ENCODE measurements around the gene ADPRS. TPM values are rescaled to one million over a fixed set of nuclear protein-coding genes. Genes with fewer than 3 reads are reported as not detected.

Gene ADPRS
- total RNA-seq, 1 experiment from 2014 or later = 30.0 TPM

DNA sequence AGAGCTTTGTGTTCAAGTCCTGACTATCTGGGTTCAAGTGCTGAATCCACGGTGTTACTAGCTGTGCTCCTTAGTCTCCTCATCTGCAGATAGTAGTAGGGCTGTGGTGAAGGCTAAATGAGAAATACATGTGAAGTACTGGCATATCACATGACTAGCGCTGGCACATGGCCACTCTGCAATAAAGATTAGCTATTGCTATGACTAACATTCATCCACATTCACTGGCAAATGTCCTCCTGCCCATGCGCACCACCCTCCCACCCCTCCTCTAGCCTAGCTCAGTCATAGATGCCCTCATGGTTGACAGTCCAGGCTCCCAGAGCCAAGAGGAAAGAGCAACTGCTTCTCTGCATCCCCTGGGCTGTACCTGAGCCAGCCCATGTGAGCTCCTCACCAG, 44.8 kb downstream of the ADPRS start:
- intact Hi-C loops (cut with micrococcal nuclease; ENCODE audit: unreplicated experiment) = no loop called here
- ChIA-PET CTCF (interaction anchor here (0.5 to 1.0 kb wide), 4 partner anchors 34 to 1549 kb away, joined by 3 to 15 read pairs (median 4); no protein-coding TSS in a partner anchor), POLR2A (ENCODE audit: unreplicated experiment) (no interaction called here)
- H3K4me2 ChIP-seq = no peak overlapping the region
- H3K9me2 ChIP-seq (ENCODE audit: insufficient read depth) = no peaks in the 10 kb centered on the region
- no peaks in the 10 kb centered on the region for H3K27me3 ChIP-seq (ENCODE audit: insufficient read depth, low read depth)
- TF ChIP-seq, protein P1, sequence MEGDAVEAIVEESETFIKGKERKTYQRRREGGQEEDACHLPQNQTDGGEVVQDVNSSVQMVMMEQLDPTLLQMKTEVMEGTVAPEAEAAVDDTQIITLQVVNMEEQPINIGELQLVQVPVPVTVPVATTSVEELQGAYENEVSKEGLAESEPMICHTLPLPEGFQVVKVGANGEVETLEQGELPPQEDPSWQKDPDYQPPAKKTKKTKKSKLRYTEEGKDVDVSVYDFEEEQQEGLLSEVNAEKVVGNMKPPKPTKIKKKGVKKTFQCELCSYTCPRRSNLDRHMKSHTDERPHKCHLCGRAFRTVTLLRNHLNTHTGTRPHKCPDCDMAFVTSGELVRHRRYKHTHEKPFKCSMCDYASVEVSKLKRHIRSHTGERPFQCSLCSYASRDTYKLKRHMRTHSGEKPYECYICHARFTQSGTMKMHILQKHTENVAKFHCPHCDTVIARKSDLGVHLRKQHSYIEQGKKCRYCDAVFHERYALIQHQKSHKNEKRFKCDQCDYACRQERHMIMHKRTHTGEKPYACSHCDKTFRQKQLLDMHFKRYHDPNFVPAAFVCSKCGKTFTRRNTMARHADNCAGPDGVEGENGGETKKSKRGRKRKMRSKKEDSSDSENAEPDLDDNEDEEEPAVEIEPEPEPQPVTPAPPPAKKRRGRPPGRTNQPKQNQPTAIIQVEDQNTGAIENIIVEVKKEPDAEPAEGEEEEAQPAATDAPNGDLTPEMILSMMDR (conservative IDR thresholded peaks at IDR 0.05) = no peak
- no peak for TF ChIP-seq EZH2 (IDR thresholded peaks at IDR 0.05; ENCODE audit: low read depth)
- H3K36me3 ChIP-seq (ENCODE audit: low read depth) = peaks cover 8% of the 10 kb centered on the region; the same call in 1 of the 2 replicates
- no peak overlapping the region for H3K4me3 ChIP-seq
- DNase-seq = no peak
- H3K27ac ChIP-seq = no peak overlapping the region
- H3K9me3 ChIP-seq (ENCODE audit: insufficient read depth, low read depth) = no peaks in the 10 kb centered on the region
- peaks cover 7% of the 10 kb centered on the region; the same call in 1 of the 2 replicates for H3F3A ChIP-seq (ENCODE audit: insufficient read depth, low read depth)
- H3K4me1 ChIP-seq (replicated peaks; ENCODE audit: insufficient read depth) = 0 out of 2 replicates have a peak, but pooled peaks cover 5% of the 10 kb centered on the region
- H2AFZ ChIP-seq = no peak overlapping the region
- no peaks in the 10 kb centered on the region for H3K79me2 ChIP-seq (ENCODE audit: low read depth)
- no TSS peak for BruUV-seq (replicated peaks)
- H4K20me1 ChIP-seq (ENCODE audit: insufficient read depth) = no peaks in the 10 kb centered on the region; the same call in 1 of the 2 replicates

DNA sequence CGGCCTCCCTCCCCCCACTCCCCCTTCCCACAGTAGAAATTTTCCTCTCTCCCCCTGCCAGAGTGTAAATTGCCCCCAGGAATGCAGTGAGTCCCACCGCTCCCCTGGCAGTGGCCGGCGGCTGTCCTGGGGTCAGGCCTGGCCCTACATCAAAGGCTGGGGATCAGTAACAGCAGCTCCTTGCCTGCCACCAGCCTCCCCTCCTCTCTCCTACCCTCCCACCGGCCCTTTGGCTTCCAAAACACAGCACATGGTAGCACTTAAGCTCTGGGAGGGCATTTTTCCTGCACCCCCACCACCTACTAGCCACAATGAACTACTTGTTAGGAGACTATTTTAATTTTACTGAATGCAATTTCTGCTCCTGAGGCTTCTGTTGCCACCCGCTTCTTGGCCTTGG, 45.3 kb downstream of the ADPRS start:
- Histone ChIP-seq H3K4me3 (no peak overlapping the region), H2AFZ (no peak overlapping the region), H3K9me3 (ENCODE audit: insufficient read depth, low read depth) (no peaks in the 10 kb centered on the region), H3K4me2 (no peak overlapping the region), H3K79me2 (ENCODE audit: low read depth) (no peaks in the 10 kb centered on the region), H4K20me1 (ENCODE audit: insufficient read depth) (no peaks in the 10 kb centered on the region; the same call in 1 of the 2 replicates), H3K27ac (no peak overlapping the region), H3K9me2 (ENCODE audit: insufficient read depth) (no peaks in the 10 kb centered on the region), H3K27me3 (ENCODE audit: insufficient read depth, low read depth) (no peaks in the 10 kb centered on the region), H3K4me1 (replicated peaks; ENCODE audit: insufficient read depth) (0 out of 2 replicates have a peak, but pooled peaks cover 5% of the 10 kb centered on the region), H3F3A (ENCODE audit: insufficient read depth, low read depth) (peaks cover 9% of the 10 kb centered on the region; the same call in 1 of the 2 replicates), H3K36me3 (ENCODE audit: low read depth) (peaks cover 11% of the 10 kb centered on the region; the same call in 1 of the 2 replicates)
- no peak for DNase-seq
- CTCF ChIA-PET = interaction anchor here (0.5 to 1.0 kb wide), 6 partner anchors 12 to 1550 kb away, joined by 3 to 16 read pairs (median 6); no protein-coding TSS in a partner anchor
- intact Hi-C loops (cut with micrococcal nuclease; ENCODE audit: unreplicated experiment) = loop anchor here (1.0 kb wide), 1 partner anchor 34 kb away; no protein-coding TSS in a partner anchor
- TF ChIP-seq, protein P1 (conservative IDR thresholded peaks at IDR 0.05) = no peak
- TF ChIP-seq EZH2 (IDR thresholded peaks at IDR 0.05; ENCODE audit: low read depth) = no peak
- POLR2A ChIA-PET (ENCODE audit: unreplicated experiment) = no interaction called here
- no TSS peak for BruUV-seq (replicated peaks)

DNA sequence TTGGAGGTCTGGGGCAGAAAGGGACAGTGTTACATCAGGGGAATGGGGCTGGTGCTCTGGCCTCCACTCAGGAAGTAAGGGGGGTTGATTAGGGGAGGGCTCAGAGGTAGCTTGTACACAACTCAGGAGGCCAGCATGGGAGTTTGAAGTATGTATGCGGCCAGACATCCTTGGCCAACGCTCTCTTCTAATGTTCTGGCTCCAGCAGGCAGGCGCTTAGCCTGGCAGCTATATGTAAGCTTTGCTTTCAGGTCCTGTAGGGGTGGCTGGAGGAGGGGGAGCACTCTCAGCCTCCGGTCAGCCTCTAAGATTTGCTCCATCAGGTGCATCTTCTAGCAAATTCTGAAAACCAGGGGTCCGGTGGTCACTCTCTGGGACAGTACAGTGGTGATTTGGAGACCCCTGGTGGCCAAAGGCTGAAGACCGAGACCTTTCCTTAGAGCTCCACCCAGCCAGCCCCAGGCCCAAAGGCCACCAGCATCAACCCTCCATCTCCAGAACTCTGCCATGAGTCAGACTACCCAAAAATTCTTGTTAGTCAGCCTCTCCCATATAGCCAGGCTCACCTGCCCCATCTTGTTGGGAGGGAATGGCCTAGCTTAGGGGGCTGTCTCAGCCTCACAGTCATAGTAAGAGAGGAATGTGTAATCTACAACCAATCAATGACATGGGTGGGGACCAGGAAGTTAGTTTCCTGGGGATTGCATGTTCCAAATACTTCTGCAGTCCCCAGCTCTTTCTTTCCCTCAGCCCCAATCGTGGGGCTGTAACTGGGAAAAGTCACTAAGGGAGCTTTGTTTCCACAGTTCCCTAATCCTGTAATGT, 46.0 kb downstream of the ADPRS start:
- CTCF ChIA-PET = interaction anchor here (0.6 to 1.8 kb wide), 12 partner anchors 11 to 151 kb away, joined by 3 to 16 read pairs (median 4); partner anchors contain the start of gene TRAPPC3
- Histone ChIP-seq H3K27ac (peak overlapping the region; percentile 38; the same call in 1 of the 2 replicates), H3K36me3 (ENCODE audit: low read depth) (peaks cover 14% of the 10 kb centered on the region), H3K4me2 (no peak overlapping the region), H3K4me3 (no peak overlapping the region), H3K4me1 (replicated peaks; ENCODE audit: insufficient read depth) (0 out of 2 replicates have a peak, but pooled peaks cover 5% of the 10 kb centered on the region), H3F3A (ENCODE audit: insufficient read depth, low read depth) (peaks cover 11% of the 10 kb centered on the region; the same call in 1 of the 2 replicates), H4K20me1 (ENCODE audit: insufficient read depth) (no peaks in the 10 kb centered on the region; the same call in 1 of the 2 replicates), H3K27me3 (ENCODE audit: insufficient read depth, low read depth) (no peaks in the 10 kb centered on the region), H3K79me2 (ENCODE audit: low read depth) (no peaks in the 10 kb centered on the region), H2AFZ (no peak overlapping the region), H3K9me2 (ENCODE audit: insufficient read depth) (no peaks in the 10 kb centered on the region), H3K9me3 (ENCODE audit: insufficient read depth, low read depth) (no peaks in the 10 kb centered on the region)
- peak; percentile 55 to 61 for DNase-seq
- BruUV-seq (replicated peaks) = TSS peak; percentile 4
- POLR2A ChIA-PET (ENCODE audit: unreplicated experiment) = no interaction called here
- TF ChIP-seq EZH2 (IDR thresholded peaks at IDR 0.05; ENCODE audit: low read depth) = no peak
- TF ChIP-seq, protein P1 (conservative IDR thresholded peaks at IDR 0.05) = peak; percentile 78
- intact Hi-C loops (cut with micrococcal nuclease; ENCODE audit: unreplicated experiment) = loop anchor here (1.0 kb wide), 1 partner anchor 34 kb away; no protein-coding TSS in a partner anchor
